Natural killer cell (primary cell): Measurements from ENCODE around the gene TRIM77. TPM values are rescaled to one million over a fixed set of nuclear protein-coding genes. Genes with fewer than 3 reads are reported as not detected.
"Not testable (repeated sequence)": the region's sequence is repeated elsewhere in the genome, so short reads cannot be mapped to it uniquely, and the experiment has no call there.

ENCODE experiments used
- ATAC-seq, 3 donors: fragments of 150-1000 bp in 2 of 3; fragments of 200-7000 bp in 1 of 3; cut with Tn5 transposase; 1 replicate in 1 of 3; 2 replicates in 2 of 3; pipeline ENCODE4 v1.10.0; 2021; ENCODE audit warnings: mild to moderate bottlenecking in 2 of 3, moderate library complexity in 2 of 3
- DNase-seq, 2 donors: peaks; one replicate each; pipeline versions ENCODE4 v3.0.0 to v3.0.0-alpha.2; 2013 to 2021; ENCODE audit warnings: mixed read lengths in 1 of 2
- H3K27ac ChIP-seq: one replicate; pipeline ENCODE4 v1.5.1; 2013; ENCODE audit warnings: mild to moderate bottlenecking, low read length
- H3K27me3 ChIP-seq: one replicate; pipeline ENCODE4 v1.6.1; 2013; ENCODE audit warnings: low read length; ENCODE audit not compliant: control insufficient read depth, insufficient read depth
- H3K36me3 ChIP-seq: one replicate; pipeline ENCODE4 v1.6.1; 2013; ENCODE audit warnings: low read length; ENCODE audit not compliant: control insufficient read depth, insufficient read depth
- H3K4me1 ChIP-seq: one replicate; pipeline ENCODE4 v1.6.1; 2013; ENCODE audit warnings: low read length; ENCODE audit not compliant: control insufficient read depth, insufficient read depth
- H3K4me3 ChIP-seq: one replicate; pipeline ENCODE4 v1.5.1; 2013; ENCODE audit warnings: low read length
- H3K9me3 ChIP-seq: one replicate; pipeline ENCODE4 v1.6.1; 2013; ENCODE audit warnings: low read length; ENCODE audit not compliant: control insufficient read depth, insufficient read depth
- H3K27ac Mint-ChIP-seq, 2 donors: one replicate each; pipeline ENCODE4 v1.8.0; 2022; ENCODE audit warnings: mild to moderate bottlenecking in 2 of 2, mixed read lengths in 2 of 2, moderate library complexity in 1 of 2
- H3K27me3 Mint-ChIP-seq, 2 donors: one replicate each; pipeline ENCODE4 v1.8.0; 2022; ENCODE audit warnings: low read depth in 2 of 2, mixed read lengths in 2 of 2
- H3K36me3 Mint-ChIP-seq: one replicate; pipeline ENCODE4 v1.8.0; 2022; ENCODE audit warnings: mixed read lengths
- H3K4me1 Mint-ChIP-seq, 2 donors: one replicate each; pipeline ENCODE4 v1.8.0; 2022; ENCODE audit warnings: mixed read lengths in 2 of 2
- H3K4me3 Mint-ChIP-seq: one replicate; pipeline ENCODE4 v1.8.0; 2022; ENCODE audit warnings: mild to moderate bottlenecking, moderate library complexity, mixed read lengths
- H3K9me3 Mint-ChIP-seq, 2 donors: one replicate each; pipeline ENCODE4 v1.8.0; 2022; ENCODE audit warnings: mixed read lengths in 2 of 2
- whole genome bisulfite sequencing: methylation state at CpG from one replicate; pipeline ENCODE4 v1.1.7; 2013; ENCODE audit warnings: missing lambda C conversion rate; ENCODE audit not compliant: insufficient coverage; 5-methylcytosine and 5-hydroxymethylcytosine counted together
- intact Hi-C: fragments of 100-400 bp; cut with micrococcal nuclease; formaldehyde crosslinking; loops from one replicate; pipeline ENCODE4 v1.14.2; 2022
- total RNA-seq, 4 donors: library from RNA; stranded (reverse); fragments of 120-200 nt in 1 of 4; gene quantifications; one replicate each; pipeline versions ENCODE4 v1.2.3 to v1.2.4, GENCODE V29; 2013 to 2022
- TF ChIP-seq, protein P1 (sequence below): fragments of 200-600 bp; IDR thresholded peaks from one replicate; pipeline ENCODE4 v1.8.0; 2022; ENCODE audit warnings: antibody characterized with exemption

Gene TRIM77, protein sequence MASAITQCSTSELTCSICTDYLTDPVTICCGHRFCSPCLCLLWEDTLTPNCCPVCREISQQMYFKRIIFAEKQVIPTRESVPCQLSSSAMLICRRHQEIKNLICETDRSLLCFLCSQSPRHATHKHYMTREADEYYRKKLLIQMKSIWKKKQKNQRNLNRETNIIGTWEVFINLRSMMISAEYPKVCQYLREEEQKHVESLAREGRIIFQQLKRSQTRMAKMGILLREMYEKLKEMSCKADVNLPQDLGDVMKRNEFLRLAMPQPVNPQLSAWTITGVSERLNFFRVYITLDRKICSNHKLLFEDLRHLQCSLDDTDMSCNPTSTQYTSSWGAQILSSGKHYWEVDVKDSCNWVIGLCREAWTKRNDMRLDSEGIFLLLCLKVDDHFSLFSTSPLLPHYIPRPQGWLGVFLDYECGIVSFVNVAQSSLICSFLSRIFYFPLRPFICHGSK
- not detected for total RNA-seq
- not detected for total RNA-seq (2013)

DNA sequence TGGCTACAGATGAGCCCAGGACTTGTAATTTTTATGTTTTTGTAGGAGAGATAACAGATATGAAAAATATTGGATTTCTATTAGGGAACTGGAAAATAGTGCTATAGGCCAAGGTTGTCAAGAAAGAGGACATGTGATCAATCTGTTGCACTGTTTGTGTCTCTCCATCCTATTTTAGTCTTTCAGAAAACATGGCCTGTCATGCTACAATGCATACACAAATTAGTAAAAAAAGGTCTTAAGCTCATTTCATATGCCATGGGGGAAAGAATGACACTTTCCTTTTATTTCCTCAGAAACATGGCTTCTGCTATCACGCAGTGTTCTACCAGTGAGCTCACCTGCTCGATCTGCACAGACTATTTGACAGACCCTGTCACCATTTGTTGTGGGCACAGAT, at the start of gene TRIM77:
Gene TRIM77 (plus strand): TSS at position 301 of the 400 bp plus-strand sequence. CDS start 0 bp downstream, at position 301.
- H3K36me3 ChIP-seq, ATAC-seq, H3K9me3 ChIP-seq, H3K4me1 Mint-ChIP-seq, H3K36me3 Mint-ChIP-seq, H3K4me3 Mint-ChIP-seq, H3K4me1 ChIP-seq, intact Hi-C loops, H3K27me3 ChIP-seq, H3K4me3 ChIP-seq, DNase-seq, H3K27ac ChIP-seq, H3K27me3 Mint-ChIP-seq, H3K27ac Mint-ChIP-seq: not testable (repeated sequence)
- H3K9me3 Mint-ChIP-seq: peaks cover 8 to 11% of the 10 kb centered on the region in 2 donors
- 89% methylated on average over 2 of the region's 2 CpGs for WGBS

- H3K27ac Mint-ChIP-seq: no peak overlapping the region
- no peaks in the 10 kb centered on the region for H3K27me3 Mint-ChIP-seq
- 85% methylated on average over 2 of the region's 3 CpGs for WGBS
- no peaks in the 10 kb centered on the region for H3K9me3 ChIP-seq
- intact Hi-C loops: no loop called here
- H3K4me1 ChIP-seq: no peaks in the 10 kb centered on the region
- H3K36me3 ChIP-seq: no peaks in the 10 kb centered on the region
- ATAC-seq (no peak), DNase-seq (no peak)
- no peaks in the 10 kb centered on the region for H3K36me3 Mint-ChIP-seq
- no peaks in the 10 kb centered on the region for H3K27me3 ChIP-seq
- TF ChIP-seq, protein P1, sequence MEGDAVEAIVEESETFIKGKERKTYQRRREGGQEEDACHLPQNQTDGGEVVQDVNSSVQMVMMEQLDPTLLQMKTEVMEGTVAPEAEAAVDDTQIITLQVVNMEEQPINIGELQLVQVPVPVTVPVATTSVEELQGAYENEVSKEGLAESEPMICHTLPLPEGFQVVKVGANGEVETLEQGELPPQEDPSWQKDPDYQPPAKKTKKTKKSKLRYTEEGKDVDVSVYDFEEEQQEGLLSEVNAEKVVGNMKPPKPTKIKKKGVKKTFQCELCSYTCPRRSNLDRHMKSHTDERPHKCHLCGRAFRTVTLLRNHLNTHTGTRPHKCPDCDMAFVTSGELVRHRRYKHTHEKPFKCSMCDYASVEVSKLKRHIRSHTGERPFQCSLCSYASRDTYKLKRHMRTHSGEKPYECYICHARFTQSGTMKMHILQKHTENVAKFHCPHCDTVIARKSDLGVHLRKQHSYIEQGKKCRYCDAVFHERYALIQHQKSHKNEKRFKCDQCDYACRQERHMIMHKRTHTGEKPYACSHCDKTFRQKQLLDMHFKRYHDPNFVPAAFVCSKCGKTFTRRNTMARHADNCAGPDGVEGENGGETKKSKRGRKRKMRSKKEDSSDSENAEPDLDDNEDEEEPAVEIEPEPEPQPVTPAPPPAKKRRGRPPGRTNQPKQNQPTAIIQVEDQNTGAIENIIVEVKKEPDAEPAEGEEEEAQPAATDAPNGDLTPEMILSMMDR: no peak
- H3K4me3 Mint-ChIP-seq: no peak overlapping the region
- no peak overlapping the region for H3K27ac ChIP-seq
- no peak overlapping the region for H3K4me3 ChIP-seq
- H3K9me3 Mint-ChIP-seq: peaks cover 2 to 5% of the 10 kb centered on the region in 2 donors
- no peaks in the 10 kb centered on the region for H3K4me1 Mint-ChIP-seq
Observed at GRCh38 chr11:89667001-89667400, 43.1 kb upstream of the TRIM77 start.

DNA sequence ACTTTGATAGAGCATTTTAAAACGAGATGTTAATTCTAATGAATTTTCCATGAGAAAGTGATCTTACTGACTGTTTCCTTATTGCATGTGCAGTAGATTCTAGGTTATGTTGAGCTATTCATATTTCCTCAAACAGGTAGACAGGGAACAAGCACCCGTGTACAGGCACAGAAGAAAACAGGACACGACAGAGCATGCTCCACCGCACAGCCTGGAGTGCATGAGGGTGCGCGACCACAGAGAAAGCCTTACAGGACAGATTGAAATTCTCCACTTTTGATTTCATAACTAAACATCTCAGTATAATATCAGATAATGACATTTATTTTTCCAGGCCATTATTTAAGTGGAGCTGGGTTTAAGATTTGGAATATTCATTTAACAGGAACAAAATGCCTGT, 41.9 kb upstream of the TRIM77 start:
- DNase-seq, H3K27me3 Mint-ChIP-seq, H3K27ac Mint-ChIP-seq, intact Hi-C loops, H3K36me3 Mint-ChIP-seq, H3K9me3 ChIP-seq, H3K4me1 ChIP-seq, H3K27me3 ChIP-seq, H3K4me3 Mint-ChIP-seq, H3K4me3 ChIP-seq, H3K4me1 Mint-ChIP-seq, H3K36me3 ChIP-seq, H3K9me3 Mint-ChIP-seq, H3K27ac ChIP-seq, ATAC-seq: not testable (repeated sequence)
- WGBS: 91% methylated on average over 3 of the region's 6 CpGs

DNA sequence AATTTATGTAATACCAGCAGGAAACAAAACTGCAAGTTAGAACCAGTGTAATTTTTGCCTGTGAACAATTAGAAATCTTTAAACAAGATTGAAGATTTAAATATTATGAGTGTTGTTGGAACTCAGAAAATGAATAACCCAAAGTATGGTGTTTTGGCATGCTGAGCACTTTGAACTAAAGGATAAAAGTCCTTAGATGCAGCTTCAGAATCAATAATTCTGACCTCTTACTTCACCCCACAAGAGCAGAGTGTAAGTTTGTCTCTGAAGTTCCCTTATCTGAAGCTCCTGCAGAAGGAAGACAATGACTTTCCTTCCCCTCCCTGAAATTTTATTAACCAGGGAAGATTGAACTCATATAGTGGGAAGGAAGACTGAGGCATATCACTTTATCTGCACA, 40.5 kb upstream of the TRIM77 start:
- H3K27me3 Mint-ChIP-seq, intact Hi-C loops, H3K9me3 Mint-ChIP-seq, H3K36me3 ChIP-seq, H3K4me1 Mint-ChIP-seq, DNase-seq, H3K4me3 ChIP-seq, H3K4me1 ChIP-seq, H3K4me3 Mint-ChIP-seq, ATAC-seq, H3K27ac ChIP-seq, H3K27ac Mint-ChIP-seq, H3K27me3 ChIP-seq, H3K36me3 Mint-ChIP-seq, H3K9me3 ChIP-seq: not testable (repeated sequence)

GRCh38 chr11:89669993-89670669, 40.0 kb upstream of the TRIM77 start:
- H3K4me1 Mint-ChIP-seq, H3K27me3 ChIP-seq, H3K4me3 ChIP-seq, H3K27ac ChIP-seq, DNase-seq, H3K36me3 Mint-ChIP-seq, H3K27me3 Mint-ChIP-seq, H3K9me3 Mint-ChIP-seq, H3K27ac Mint-ChIP-seq, ATAC-seq, H3K4me3 Mint-ChIP-seq, H3K4me1 ChIP-seq, H3K36me3 ChIP-seq, H3K9me3 ChIP-seq, intact Hi-C loops: not testable (repeated sequence)
- WGBS: no CpG with 5 or more reads among the region's 4 CpGs

GRCh38 chr11:89672547-89672946, 37.6 kb upstream of the TRIM77 start:
- H3K4me1 Mint-ChIP-seq, H3K9me3 ChIP-seq, ATAC-seq, H3K36me3 Mint-ChIP-seq, intact Hi-C loops, H3K27ac Mint-ChIP-seq, H3K27me3 ChIP-seq, H3K27ac ChIP-seq, H3K4me3 ChIP-seq, H3K4me3 Mint-ChIP-seq, H3K9me3 Mint-ChIP-seq, DNase-seq, H3K36me3 ChIP-seq, H3K4me1 ChIP-seq, H3K27me3 Mint-ChIP-seq: not testable (repeated sequence)

DNA sequence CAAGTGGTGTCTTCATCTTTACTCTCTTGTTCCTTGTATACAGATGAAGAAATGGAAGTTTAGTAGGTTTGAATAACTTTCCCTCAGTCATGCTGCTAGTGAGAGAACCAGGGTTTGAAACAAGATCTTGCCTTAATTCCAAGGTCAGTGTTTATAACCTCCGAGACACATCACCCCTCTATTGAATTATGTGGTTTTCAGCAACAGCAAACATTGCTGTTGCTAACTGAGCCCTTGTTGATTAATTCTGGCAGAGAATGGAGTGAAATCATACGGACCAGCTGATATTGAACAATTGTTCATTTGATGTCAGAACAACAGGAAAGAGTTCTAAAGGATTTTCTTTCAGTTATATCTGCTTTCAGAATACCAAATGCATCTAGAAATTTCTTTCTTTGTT, 36.7 kb upstream of the TRIM77 start:
- H3K27me3 ChIP-seq, H3K27me3 Mint-ChIP-seq, intact Hi-C loops, DNase-seq, H3K36me3 ChIP-seq, H3K4me3 Mint-ChIP-seq, ATAC-seq, H3K4me1 ChIP-seq, H3K9me3 Mint-ChIP-seq, H3K36me3 Mint-ChIP-seq, H3K9me3 ChIP-seq, H3K4me1 Mint-ChIP-seq, H3K27ac ChIP-seq, H3K27ac Mint-ChIP-seq, H3K4me3 ChIP-seq: not testable (repeated sequence)
- 83% methylated on average over 1 of the region's 2 CpGs for WGBS
